Caco-2 (cell line): ENCODE data around the gene ADGRV1. TPM values are rescaled to one million over a fixed set of nuclear protein-coding genes. Genes with fewer than 3 reads are reported as not detected.

ENCODE experiments used
- BruUV-seq: library from RNA; stranded (reverse); fragments of 400-500 nt; replicated peaks from 2 replicates; lab custom pipeline; 2021; lab: Mats Ljungman, UMichigan
- CTCF ChIA-PET: fragments of 300-600 bp; sonication (Branson Sonifier 250); formaldehyde crosslinking; loops from one replicate; lab custom pipeline; 2022; ENCODE audit warnings: antibody characterized with exemption; lab: Charles Lee
- POLR2A ChIA-PET: fragments of 300-600 bp; sonication (Branson Sonifier 250); formaldehyde crosslinking; loops from one replicate; lab custom pipeline; 2022; ENCODE audit warnings: antibody characterized with exemption; lab: Charles Lee
- DNase-seq, 2 experiments: peaks; one replicate each; pipeline versions ENCODE4 v3.0.0 to v3.0.0-alpha.2; 2020 to 2022
- H3K27me3 ChIP-seq: replicated peaks from 2 replicates; pipeline ENCODE4 v1.6.0; 2011; ENCODE audit warnings: low read length; ENCODE audit not compliant: control insufficient read depth, insufficient read depth
- H3K36me3 ChIP-seq: 2 replicates; pipeline ENCODE4 v1.5.1; 2011; ENCODE audit warnings: low read length; ENCODE audit not compliant: control insufficient read depth, insufficient read depth
- H3K4me1 ChIP-seq: fragments of 250-450 bp; sonication (Bioruptor Pico); 2 replicates; pipeline ENCODE4 v1.5.1; 2020; ENCODE audit warnings: mild to moderate bottlenecking
- H3K4me3 ChIP-seq: 2 replicates; pipeline ENCODE4 v1.5.1; 2011; ENCODE audit warnings: low read depth, mild to moderate bottlenecking, control low read depth, low read length
- H3K9me3 ChIP-seq: fragments of 250-450 bp; sonication (Bioruptor Pico); 2 replicates; pipeline ENCODE4 v1.5.1; 2020; ENCODE audit warnings: mild to moderate bottlenecking, moderate library complexity
- H3K27ac Mint-ChIP-seq: one replicate; pipeline ENCODE4 v1.8.0; 2022; ENCODE audit warnings: mixed read lengths; ENCODE audit not compliant: unreplicated experiment
- H3K27me3 Mint-ChIP-seq: one replicate; pipeline ENCODE4 v1.8.0; 2022; ENCODE audit warnings: mixed read lengths; ENCODE audit not compliant: insufficient read depth, unreplicated experiment
- H3K36me3 Mint-ChIP-seq: one replicate; pipeline ENCODE4 v1.8.0; 2022; ENCODE audit warnings: mild to moderate bottlenecking, mixed read lengths; ENCODE audit not compliant: insufficient read depth, unreplicated experiment
- H3K4me1 Mint-ChIP-seq: one replicate; pipeline ENCODE4 v1.8.0; 2022; ENCODE audit warnings: low read depth, mixed read lengths; ENCODE audit not compliant: unreplicated experiment
- H3K4me3 Mint-ChIP-seq: one replicate; pipeline ENCODE4 v1.8.0; 2022; ENCODE audit warnings: mild to moderate bottlenecking, moderate library complexity, mixed read lengths; ENCODE audit not compliant: unreplicated experiment
- H3K9me3 Mint-ChIP-seq: one replicate; pipeline ENCODE4 v1.8.0; 2022; ENCODE audit warnings: mixed read lengths; ENCODE audit not compliant: unreplicated experiment
- intact Hi-C: fragments of 100-400 bp; cut with micrococcal nuclease; formaldehyde crosslinking; loops from one replicate; pipeline ENCODE4 v1.10.0; 2022; ENCODE audit not compliant: unreplicated experiment
- total RNA-seq: library from RNA; stranded (reverse); gene quantifications from 2 replicates; pipeline ENCODE4 v1.2.3, GENCODE V29; 2022
- TF ChIP-seq, protein P1 (sequence below), 2 experiments: fragments of 200-600 bp in 1 of 2; IDR thresholded peaks; 1 replicate in 1 of 2; 2 replicates in 1 of 2; pipeline versions ENCODE4 v1.5.1 to v1.8.0; 2011 to 2022; ENCODE audit warnings: antibody characterized with exemption in 1 of 2, control low read depth in 1 of 2, inconsistent platforms in 1 of 2, low read depth in 1 of 2, low read length in 1 of 2, mild to moderate bottlenecking in 1 of 2, moderate library complexity in 1 of 2; ENCODE audit not compliant: insufficient read depth in 1 of 2, severe bottlenecking in 1 of 2, unreplicated experiment in 1 of 2

Gene ADGRV1
- total RNA-seq, 1 experiment from 2014 or later = 23.2 TPM

DNA sequence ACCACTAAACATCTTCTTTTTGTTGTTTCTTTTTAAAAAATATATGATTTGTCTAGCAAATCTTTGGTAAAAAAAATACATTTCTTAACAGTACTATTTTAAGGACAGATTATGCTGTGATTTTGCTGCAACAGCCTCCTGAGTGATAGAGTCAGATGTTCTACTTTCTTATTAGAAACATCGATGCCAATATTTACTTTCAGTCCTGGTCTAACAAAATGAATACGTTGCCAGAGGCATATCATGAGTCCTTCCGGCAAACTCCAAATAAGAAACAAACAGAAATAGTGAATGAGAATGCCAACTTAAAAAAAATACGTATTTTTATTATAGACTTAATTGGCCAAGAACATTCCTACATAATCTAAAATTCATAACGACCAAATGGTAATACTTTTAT, 371.5 kb downstream of the ADGRV1 start:
- no peaks in the 10 kb centered on the region for H3K27me3 Mint-ChIP-seq
- H3K36me3 ChIP-seq = no peaks in the 10 kb centered on the region
- no peak overlapping the region for H3K4me3 Mint-ChIP-seq
- peaks cover 28% of the 10 kb centered on the region for H3K4me1 Mint-ChIP-seq
- ChIA-PET CTCF (no interaction called here), POLR2A (no interaction called here)
- no peaks in the 10 kb centered on the region for H3K9me3 ChIP-seq
- no peak for DNase-seq
- no peak overlapping the region for H3K27ac Mint-ChIP-seq
- peaks cover 32% of the 10 kb centered on the region for H3K4me1 ChIP-seq
- H3K9me3 Mint-ChIP-seq = no peaks in the 10 kb centered on the region
- no TSS peak for BruUV-seq
- no peak overlapping the region for H3K4me3 ChIP-seq
- no peaks in the 10 kb centered on the region for H3K36me3 Mint-ChIP-seq
- intact Hi-C loops = no loop called here
- TF ChIP-seq, protein P1, sequence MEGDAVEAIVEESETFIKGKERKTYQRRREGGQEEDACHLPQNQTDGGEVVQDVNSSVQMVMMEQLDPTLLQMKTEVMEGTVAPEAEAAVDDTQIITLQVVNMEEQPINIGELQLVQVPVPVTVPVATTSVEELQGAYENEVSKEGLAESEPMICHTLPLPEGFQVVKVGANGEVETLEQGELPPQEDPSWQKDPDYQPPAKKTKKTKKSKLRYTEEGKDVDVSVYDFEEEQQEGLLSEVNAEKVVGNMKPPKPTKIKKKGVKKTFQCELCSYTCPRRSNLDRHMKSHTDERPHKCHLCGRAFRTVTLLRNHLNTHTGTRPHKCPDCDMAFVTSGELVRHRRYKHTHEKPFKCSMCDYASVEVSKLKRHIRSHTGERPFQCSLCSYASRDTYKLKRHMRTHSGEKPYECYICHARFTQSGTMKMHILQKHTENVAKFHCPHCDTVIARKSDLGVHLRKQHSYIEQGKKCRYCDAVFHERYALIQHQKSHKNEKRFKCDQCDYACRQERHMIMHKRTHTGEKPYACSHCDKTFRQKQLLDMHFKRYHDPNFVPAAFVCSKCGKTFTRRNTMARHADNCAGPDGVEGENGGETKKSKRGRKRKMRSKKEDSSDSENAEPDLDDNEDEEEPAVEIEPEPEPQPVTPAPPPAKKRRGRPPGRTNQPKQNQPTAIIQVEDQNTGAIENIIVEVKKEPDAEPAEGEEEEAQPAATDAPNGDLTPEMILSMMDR (IDR thresholded peaks at IDR 0.05; ENCODE audit: insufficient read depth in 1 of 2, low read depth in 1 of 2, low read length in 1 of 2, severe bottlenecking in 1 of 2, unreplicated experiment in 1 of 2) = no peak
- H3K27me3 ChIP-seq = no peaks in the 10 kb centered on the region

DNA sequence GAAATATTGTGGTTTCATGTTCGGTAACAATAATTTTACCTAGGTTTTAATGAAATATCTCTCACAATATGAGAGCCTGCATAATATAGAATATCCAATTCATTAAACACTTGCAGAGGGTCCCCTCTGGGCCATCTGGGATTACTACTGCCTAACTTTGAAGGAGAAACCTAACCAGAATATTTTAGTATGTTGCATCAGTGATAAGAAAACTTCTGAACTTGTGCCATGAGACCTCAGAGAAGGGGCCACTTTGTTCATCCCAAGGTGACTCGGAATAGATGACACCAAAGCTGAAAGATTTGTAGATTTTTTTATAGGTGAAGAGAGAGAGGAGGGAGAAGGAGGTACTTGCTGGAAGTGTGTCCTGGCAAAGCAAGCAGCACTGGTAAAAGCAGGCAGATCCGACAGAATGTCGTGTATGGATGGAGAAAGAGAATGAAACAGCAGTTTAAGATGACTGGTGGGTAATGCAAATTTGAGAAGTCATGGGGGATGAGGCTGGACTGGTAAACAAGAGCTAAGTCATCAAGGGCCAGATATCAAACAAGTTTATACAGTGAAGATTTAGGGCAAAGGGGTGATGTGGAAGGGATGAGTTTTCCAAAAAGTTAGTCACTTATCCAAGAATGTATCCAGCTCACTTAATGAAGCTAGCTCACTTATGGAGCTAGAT, 372.3 kb downstream of the ADGRV1 start:
- Mint-ChIP-seq H3K4me3 (no peak overlapping the region), H3K36me3 (no peaks in the 10 kb centered on the region), H3K27ac (no peak overlapping the region), H3K27me3 (no peaks in the 10 kb centered on the region), H3K4me1 (peaks cover 28% of the 10 kb centered on the region), H3K9me3 (no peaks in the 10 kb centered on the region)
- no peak for DNase-seq
- TF ChIP-seq, protein P1 (IDR thresholded peaks at IDR 0.05; ENCODE audit: insufficient read depth in 1 of 2, low read depth in 1 of 2, low read length in 1 of 2, severe bottlenecking in 1 of 2, unreplicated experiment in 1 of 2) = no peak
- Histone ChIP-seq H3K4me3 (no peak overlapping the region), H3K9me3 (no peaks in the 10 kb centered on the region), H3K4me1 (peaks cover 32% of the 10 kb centered on the region), H3K36me3 (no peaks in the 10 kb centered on the region), H3K27me3 (no peaks in the 10 kb centered on the region)
- CTCF ChIA-PET = interaction anchor here (1.1 to 1.9 kb wide), 2 partner anchors 38 to 163 kb away, joined by 3 to 6 read pairs; no protein-coding TSS in a partner anchor
- intact Hi-C loops = no loop called here
- BruUV-seq = no TSS peak
- POLR2A ChIA-PET = interaction anchor here (0.6 kb wide), 1 partner anchor 587 kb away, joined by 3 read pairs; no protein-coding TSS in a partner anchor

DNA sequence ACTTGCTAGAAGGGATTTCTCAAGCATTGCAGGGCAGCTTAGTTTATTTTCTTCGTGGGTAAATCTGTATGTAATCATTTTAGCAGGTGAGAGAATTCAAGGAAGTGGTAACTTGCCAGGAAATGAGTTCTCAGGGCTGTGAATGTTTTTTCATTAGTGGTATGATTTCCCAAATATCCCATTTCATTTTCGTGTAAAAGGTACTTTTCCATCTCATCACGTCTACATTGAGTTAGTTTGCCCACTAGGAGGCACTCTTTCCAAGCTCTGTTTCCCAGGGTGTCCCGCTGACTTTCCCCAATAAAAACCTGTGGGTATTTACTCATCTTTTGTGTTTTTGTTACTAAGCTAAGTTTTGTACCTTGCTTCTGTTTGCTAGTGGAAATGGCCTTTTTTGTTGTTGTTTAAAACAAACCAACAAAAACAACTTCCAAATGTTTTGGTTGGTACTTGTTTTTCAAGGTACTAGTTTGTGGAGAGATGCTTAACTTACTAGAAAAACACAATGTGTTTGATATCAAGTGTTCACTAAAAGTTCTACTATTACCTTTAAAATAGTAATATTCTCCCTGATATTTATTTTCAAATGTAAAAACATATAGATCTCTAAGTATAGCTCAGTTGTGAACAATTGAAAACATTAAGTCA, 373.6 kb downstream of the ADGRV1 start:
- TF ChIP-seq, protein P1 (IDR thresholded peaks at IDR 0.05; ENCODE audit: insufficient read depth in 1 of 2, low read depth in 1 of 2, low read length in 1 of 2, severe bottlenecking in 1 of 2, unreplicated experiment in 1 of 2) = peak; percentile 80 to 83
- H3K27ac Mint-ChIP-seq = no peak overlapping the region
- peaks cover 32% of the 10 kb centered on the region for H3K4me1 ChIP-seq
- H3K9me3 Mint-ChIP-seq = no peaks in the 10 kb centered on the region
- H3K4me1 Mint-ChIP-seq = peaks cover 28% of the 10 kb centered on the region
- no peak overlapping the region for H3K4me3 Mint-ChIP-seq
- H3K9me3 ChIP-seq = no peaks in the 10 kb centered on the region
- H3K4me3 ChIP-seq = no peak overlapping the region
- no peaks in the 10 kb centered on the region for H3K36me3 ChIP-seq
- DNase-seq = peak; percentile 54 to 72
- ChIA-PET CTCF (interaction anchor here (0.7 to 1.9 kb wide), 7 partner anchors 10 to 487 kb away, joined by 3 to 7 read pairs (median 5); no protein-coding TSS in a partner anchor), POLR2A (interaction anchor here (0.5 to 0.8 kb wide), 2 partner anchors 449 to 451 kb away, joined by 4 to 6 read pairs; partner anchors contain the start of gene ARRDC3)
- no peaks in the 10 kb centered on the region for H3K27me3 ChIP-seq
- no TSS peak for BruUV-seq
- intact Hi-C loops = loop anchor here (1.0 to 2.0 kb wide), 10 partner anchors 17 to 487 kb away; partner anchors contain the start of gene ARRDC3
- no peaks in the 10 kb centered on the region for H3K36me3 Mint-ChIP-seq
- H3K27me3 Mint-ChIP-seq = no peaks in the 10 kb centered on the region
